AG04449 (cell line): Measurements from ENCODE around the gene CDK5RAP3.

Experiments
- CTCF ChIA-PET: fragments of 350-600 bp; formaldehyde crosslinking; extraction: SDS; loops from one replicate; lab custom pipeline; 2021; ENCODE audit warnings: antibody characterized with exemption; lab: Yijun Ruan, JAX
- POLR2A ChIA-PET: fragments of 400-600, 350-600 bp; formaldehyde crosslinking; extraction: SDS; loops from one replicate; lab custom pipeline; 2020; ENCODE audit warnings: antibody characterized with exemption, inconsistent platforms; lab: Yijun Ruan, JAX
- DNase-seq: peaks from one replicate; pipeline ENCODE4 v3.0.0-alpha.2; 2010; ENCODE audit warnings: low read depth, low spot score
- H3K4me3 ChIP-seq: 2 replicates; pipeline ENCODE4 v1.5.1; 2011; ENCODE audit warnings: low read depth, mild to moderate bottlenecking, control low read depth, low read length
- CTCF ChIP-seq: IDR thresholded peaks from one replicate; pipeline ENCODE4 v1.5.1; 2011; ENCODE audit warnings: mild to moderate bottlenecking, moderate library complexity, low read length, control low read depth, inconsistent platforms; ENCODE audit not compliant: insufficient read depth; ENCODE audit errors: missing control alignments

The CDK5RAP3 gene

DNA sequence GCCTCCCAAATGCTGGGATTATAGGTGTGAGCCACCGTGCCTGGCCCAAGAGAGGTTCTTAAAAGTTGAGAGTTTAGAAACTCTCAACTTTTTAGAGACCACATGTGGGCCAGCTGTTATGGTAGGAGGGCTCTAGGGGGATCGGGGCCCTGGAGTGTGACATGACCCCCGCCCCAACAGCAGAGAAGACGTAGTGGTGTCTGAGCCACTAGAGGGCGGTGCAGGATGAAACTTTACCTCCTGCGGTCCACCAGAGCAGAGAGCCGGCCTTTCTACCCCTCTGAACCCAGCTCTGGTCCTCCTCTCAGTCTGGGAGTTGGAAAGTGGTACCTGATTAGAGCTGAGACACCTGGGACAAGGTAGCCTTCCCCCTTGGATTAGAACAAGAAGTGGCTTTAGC is 7.4 kb downstream of the CDK5RAP3 start:
- ChIA-PET POLR2A (interaction anchor here (0.6 kb wide), 1 partner anchor 147 kb away, joined by 3 read pairs; the partner anchor contains the start of gene MRPL10), CTCF (interaction anchor here (0.7 to 22.1 kb wide), 39 partner anchors 8 to 635 kb away, joined by 3 to 600 read pairs (median 4); partner anchors contain the start of genes CDK5RAP3 and PRR15L)
- no peak overlapping the region for H3K4me3 ChIP-seq
- no peak for DNase-seq
- peak; percentile 74 for TF ChIP-seq CTCF

DNA sequence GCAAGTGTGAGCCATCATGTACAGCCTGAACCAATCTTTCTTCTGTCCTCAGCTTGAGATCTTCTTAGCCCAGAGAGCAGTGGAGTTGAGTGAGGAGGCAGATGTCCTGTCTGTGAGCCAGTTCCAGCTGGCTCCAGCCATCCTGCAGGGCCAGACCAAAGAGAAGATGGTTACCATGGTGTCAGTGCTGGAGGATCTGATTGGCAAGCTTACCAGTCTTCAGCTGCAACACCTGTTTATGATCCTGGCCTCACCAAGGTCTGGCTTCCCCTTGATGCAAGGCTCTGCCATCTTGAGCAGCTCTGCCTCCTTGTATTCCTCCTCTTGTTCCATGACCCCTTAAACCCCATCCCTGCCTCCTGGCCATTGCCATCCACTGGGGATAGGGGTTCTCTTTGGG is 9.6 kb downstream of the CDK5RAP3 start:
- DNase-seq, result no peak
- TF ChIP-seq CTCF, result no peak
- no peak overlapping the region for H3K4me3 ChIP-seq
- POLR2A ChIA-PET, result interaction anchor here (1.4 to 1.8 kb wide), 2 partner anchors 9 to 45 kb away, joined by 4 to 5 read pairs; partner anchors contain the start of gene CDK5RAP3
- CTCF ChIA-PET, result interaction anchor here (0.6 to 22.1 kb wide), 5 partner anchors 10 to 281 kb away, joined by 3 to 600 read pairs (median 5); partner anchors contain the start of gene CDK5RAP3

DNA sequence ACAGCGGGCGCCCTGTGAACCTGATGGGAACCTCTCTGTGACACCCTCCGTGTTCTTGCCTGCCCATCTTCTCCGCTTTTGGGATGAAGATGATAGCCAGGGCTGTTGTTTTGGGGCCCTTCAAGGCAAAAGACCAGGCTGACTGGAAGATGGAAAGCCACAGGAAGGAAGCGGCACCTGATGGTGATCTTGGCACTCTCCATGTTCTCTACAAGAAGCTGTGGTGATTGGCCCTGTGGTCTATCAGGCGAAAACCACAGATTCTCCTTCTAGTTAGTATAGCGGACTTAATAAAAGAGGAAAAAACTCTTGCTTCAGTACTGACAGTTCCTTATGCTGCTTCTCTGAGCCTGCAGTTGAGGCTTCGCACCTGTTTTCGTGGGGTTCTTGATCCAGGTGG is 10.5 kb downstream of the CDK5RAP3 start:
- CTCF ChIA-PET, result interaction anchor here (1.5 to 22.1 kb wide), 3 partner anchors 11 to 36 kb away, joined by 5 to 600 read pairs (median 34); partner anchors contain the start of gene CDK5RAP3
- POLR2A ChIA-PET, result interaction anchor here (1.8 kb wide), 1 partner anchor 10 kb away, joined by 4 read pairs; the partner anchor contains the start of gene CDK5RAP3
- H3K4me3 ChIP-seq, result no peak overlapping the region
- no peak for DNase-seq
- no peak for TF ChIP-seq CTCF

GRCh38 chr17:47982091-47982617 is 11.2 kb downstream of the CDK5RAP3 start:
- CTCF ChIA-PET, result interaction anchor here (1.8 to 22.1 kb wide), 2 partner anchors 29 to 36 kb away, joined by 12 to 600 read pairs; no protein-coding TSS in a partner anchor
- TF ChIP-seq CTCF, result no peak
- no peak for DNase-seq
- POLR2A ChIA-PET, result interaction anchor here (1.8 kb wide), 1 partner anchor 11 kb away, joined by 4 read pairs; the partner anchor contains the start of gene CDK5RAP3
- H3K4me3 ChIP-seq, result no peak overlapping the region

GRCh38 chr17:47982645-47983390 is 11.9 kb downstream of the CDK5RAP3 start:
- DNase-seq, result no peak
- POLR2A ChIA-PET, result no interaction called here
- CTCF ChIA-PET, result interaction anchor here (0.9 to 22.1 kb wide), 6 partner anchors 13 to 36 kb away, joined by 4 to 600 read pairs (median 8); partner anchors contain the start of gene CDK5RAP3

More at GRCh38 chr17:47982645-47983390, 11.9 kb downstream of the CDK5RAP3 start:
- H3K4me3 ChIP-seq, result no peak overlapping the region
- TF ChIP-seq CTCF, result no peak
